ENCODE results near the gene TUBB4B. TPM values are rescaled to one million over a fixed set of nuclear protein-coding genes. Genes with fewer than 3 reads are reported as not detected.
A peak's percentile ranks its signal among the peaks of the same experiment; 100 is the strongest.

The TUBB4B gene
- total RNA-seq, 1 donor from 2014 or later, result 245 TPM

DNA sequence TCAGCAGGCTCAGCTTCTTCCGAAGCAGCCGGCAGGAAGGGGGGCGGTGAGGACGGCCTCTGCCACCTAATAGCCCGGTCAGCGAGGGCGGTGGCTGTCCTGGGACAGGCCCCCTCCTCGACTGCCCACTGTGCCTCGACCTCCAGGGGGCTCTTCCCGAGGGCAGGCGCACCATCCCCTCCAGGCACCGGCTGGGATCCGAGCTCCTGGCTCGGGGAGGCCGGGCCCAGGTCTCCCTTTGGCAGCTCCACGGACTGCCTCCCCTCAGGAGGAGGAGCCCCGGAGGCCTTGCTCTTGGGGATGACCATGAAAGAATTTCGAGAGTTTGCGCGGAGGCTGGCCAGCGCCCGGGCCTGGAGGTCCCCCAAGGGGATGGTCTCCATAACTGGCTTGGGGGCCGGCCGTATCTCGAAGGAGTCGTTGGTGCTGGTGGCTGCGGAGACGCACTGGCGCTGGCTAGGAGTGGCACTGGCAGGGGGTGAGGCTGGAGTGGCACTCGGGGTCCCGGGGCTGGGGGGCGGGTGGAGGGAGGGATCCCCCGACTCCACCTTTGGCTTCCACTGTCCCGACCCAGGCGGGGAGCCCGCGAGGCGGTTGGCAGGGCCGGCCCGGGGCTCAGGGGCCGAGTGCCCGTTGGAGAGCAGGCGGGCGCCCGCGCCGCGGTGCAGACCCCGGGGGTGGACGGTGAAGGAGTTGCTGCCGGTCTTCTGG, 41.5 kb upstream of the TUBB4B start:
- DNase-seq (ENCODE audit: low spot score, unreplicated experiment), result no peak
- Mint-ChIP-seq H3K9me3 (ENCODE audit: low read depth) (no peaks in the 10 kb centered on the region), H3K4me1 (ENCODE audit: low read depth) (peaks cover 26% of the 10 kb centered on the region), H3K36me3 (ENCODE audit: insufficient read depth) (no peaks in the 10 kb centered on the region), H3K27me3 (no peaks in the 10 kb centered on the region), H3K27ac (no peak overlapping the region), H3K4me3 (ENCODE audit: low read depth) (peak overlapping the region; percentile 82)
- no peak for TF ChIP-seq CTCF (IDR thresholded peaks at IDR 0.05; ENCODE audit: unreplicated experiment)

DNA sequence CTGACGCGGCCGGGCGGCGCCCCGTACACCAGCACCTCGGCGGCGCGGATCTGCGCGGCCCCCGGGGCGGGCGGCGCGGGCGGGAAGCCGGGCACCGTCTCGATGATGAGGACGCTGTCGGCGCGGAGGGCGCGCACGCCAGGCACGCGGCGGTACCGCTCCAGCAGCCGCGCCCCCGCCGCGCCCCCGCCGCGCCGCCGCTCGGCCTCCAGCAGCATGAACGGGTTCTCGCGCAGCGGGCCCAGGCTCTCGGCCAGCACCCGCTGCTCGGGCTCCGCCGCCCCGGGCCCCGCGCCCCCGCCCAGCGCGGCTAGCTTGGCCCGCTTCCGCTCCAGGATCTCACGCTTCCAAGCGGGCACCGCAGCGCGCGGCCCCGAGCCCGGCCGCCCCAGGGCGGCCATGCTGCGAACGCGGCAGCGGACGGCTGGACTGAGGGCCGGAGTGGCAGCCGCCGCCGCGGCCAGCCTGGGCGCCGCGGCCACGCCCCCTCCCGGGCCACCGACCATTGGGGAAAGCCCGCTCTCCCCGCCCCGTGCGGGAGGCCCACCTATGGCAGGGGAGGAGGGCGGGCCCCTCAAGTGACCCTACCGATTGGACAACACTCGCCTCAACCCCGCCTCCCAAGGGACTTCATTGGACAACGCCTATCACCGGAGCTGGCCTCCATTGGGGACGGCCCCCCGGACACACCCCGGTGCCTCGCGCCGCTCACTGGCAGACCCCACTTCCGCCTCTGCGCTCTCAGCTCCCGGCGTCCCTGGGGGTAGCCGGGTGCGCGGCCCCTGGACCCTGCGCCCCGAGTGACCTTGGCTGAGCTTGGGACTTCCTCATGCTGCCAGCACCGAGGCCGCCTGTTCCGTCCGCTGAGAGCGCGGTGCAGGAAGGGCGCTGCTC, 40.5 kb upstream of the TUBB4B start, which contains the start of gene TPRN:
TSS of gene TPRN (minus strand) at position 431 of the 894 bp plus-strand sequence. CDS start at position 401, 30 bp downstream.
- Mint-ChIP-seq H3K9me3 (ENCODE audit: low read depth) (no peaks in the 10 kb centered on the region), H3K27me3 (no peaks in the 10 kb centered on the region), H3K4me1 (ENCODE audit: low read depth) (peaks cover 26% of the 10 kb centered on the region), H3K27ac (peak within 1 kb of the TSS; percentile 85), H3K4me3 (ENCODE audit: low read depth) (peak within 1 kb of the TSS; percentile 82), H3K36me3 (ENCODE audit: insufficient read depth) (no peaks in the 10 kb centered on the region)
- no peak for TF ChIP-seq CTCF (IDR thresholded peaks at IDR 0.05; ENCODE audit: unreplicated experiment)
- peak; percentile 98 for DNase-seq (ENCODE audit: low spot score, unreplicated experiment)

DNA sequence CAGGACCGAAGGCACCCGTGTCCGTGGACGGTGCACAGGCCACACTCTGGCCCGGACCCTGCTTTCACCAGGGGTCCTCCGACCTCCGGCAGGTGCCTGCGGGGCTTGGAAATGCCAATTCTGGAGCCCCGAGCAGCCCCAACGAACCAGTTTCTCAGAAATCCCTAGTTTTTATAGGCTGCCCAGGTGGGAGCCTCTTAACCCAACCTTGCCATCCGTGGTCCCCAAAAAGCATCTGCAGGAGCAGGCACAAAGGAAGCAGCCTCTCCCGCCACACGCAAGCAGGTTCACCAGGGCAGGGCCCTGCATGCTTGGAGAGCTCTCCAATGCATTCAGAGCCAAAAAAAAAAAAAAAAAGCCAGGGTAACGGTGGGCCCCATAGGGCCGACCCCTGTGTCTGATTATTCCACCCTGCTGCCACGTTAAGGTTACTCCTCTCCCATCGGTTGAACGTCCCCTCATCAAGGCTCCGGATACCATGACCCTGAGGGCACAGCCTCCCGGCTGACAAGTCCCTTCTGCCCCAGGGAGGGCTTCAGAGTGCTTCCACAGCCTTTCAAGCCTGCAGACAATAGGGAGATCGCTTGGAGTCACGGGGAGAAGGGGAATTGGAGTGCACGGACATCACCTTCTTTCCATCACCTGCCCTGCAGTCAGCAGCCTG, 39.8 kb upstream of the TUBB4B start:
- Mint-ChIP-seq H3K9me3 (ENCODE audit: low read depth) (no peaks in the 10 kb centered on the region), H3K4me1 (ENCODE audit: low read depth) (peaks cover 31% of the 10 kb centered on the region), H3K36me3 (ENCODE audit: insufficient read depth) (no peaks in the 10 kb centered on the region), H3K27ac (peak overlapping the region; percentile 85), H3K4me3 (ENCODE audit: low read depth) (peak overlapping the region; percentile 77), H3K27me3 (no peaks in the 10 kb centered on the region)
- no peak for DNase-seq (ENCODE audit: low spot score, unreplicated experiment)
- no peak for TF ChIP-seq CTCF (IDR thresholded peaks at IDR 0.05; ENCODE audit: unreplicated experiment)

- Mint-ChIP-seq H3K27me3 (no peaks in the 10 kb centered on the region), H3K4me3 (ENCODE audit: low read depth) (peak overlapping the region; percentile 24)
These were observed 38.1 kb upstream of the TUBB4B start for GRCh38 chr9:137202966-137203365.

More at GRCh38 chr9:137202966-137203365, 38.1 kb upstream of the TUBB4B start:
- peaks cover 34% of the 10 kb centered on the region for H3K4me1 Mint-ChIP-seq (ENCODE audit: low read depth)
- peak overlapping the region; percentile 90 for H3K27ac Mint-ChIP-seq
- DNase-seq (ENCODE audit: low spot score, unreplicated experiment), result no peak
- H3K9me3 Mint-ChIP-seq (ENCODE audit: low read depth), result no peaks in the 10 kb centered on the region
- H3K36me3 Mint-ChIP-seq (ENCODE audit: insufficient read depth), result peaks cover 3% of the 10 kb centered on the region
- TF ChIP-seq CTCF (IDR thresholded peaks at IDR 0.05; ENCODE audit: unreplicated experiment), result no peak
